GM12878 (cell line): ENCODE results near the gene MTMR3. TPM values are rescaled to one million over a fixed set of nuclear protein-coding genes. Genes with fewer than 3 reads are reported as not detected.

ENCODE experiments used
- ATAC-seq: fragments of 200-7000 bp; cut with Tn5 transposase; 3 replicates; pipeline ENCODE4 v1.9.1; 2020; ENCODE audit warnings: mild to moderate bottlenecking, moderate library complexity
- BruUV-seq: library from RNA; stranded (reverse); fragments of 400-500 nt; replicated peaks from 2 replicates; lab custom pipeline; 2021; lab: Mats Ljungman, UMichigan
- CTCF ChIA-PET: fragments of 300-600 bp; sonication (Branson Sonifier 250); formaldehyde crosslinking; extraction: SDS; loops from one replicate; lab custom pipeline; 2021; ENCODE audit warnings: inconsistent platforms; lab: Yijun Ruan, JAX
- POLR2A ChIA-PET: fragments of 350-600 bp; formaldehyde crosslinking; extraction: SDS; loops from one replicate; lab custom pipeline; 2021; ENCODE audit warnings: inconsistent platforms; lab: Charles Lee
- RAD21 ChIA-PET: fragments of 300-600 bp; sonication (Branson Sonifier 250); formaldehyde crosslinking; loops from one replicate; lab custom pipeline; 2023; ENCODE audit warnings: antibody characterized with exemption; ENCODE audit not compliant: unreplicated experiment; lab: Charles Lee
- SMC1A ChIA-PET: fragments of 300-600 bp; sonication (Branson Sonifier 250); formaldehyde crosslinking; loops from one replicate; lab custom pipeline; 2023; ENCODE audit not compliant: unreplicated experiment, uncharacterized antibody; lab: Charles Lee
- DNase-seq: peaks from one replicate; pipeline ENCODE4 v3.0.0-alpha.2; 2011; ENCODE audit warnings: low read depth, low spot score
- FAIRE-seq: peaks from 3 replicates; lab custom pipeline; 2011; peaks lifted over from hg19 to GRCh38; lab: Jason Lieb, UNC
- H2AFZ ChIP-seq: 2 replicates; pipeline ENCODE4 v1.6.0; 2011; ENCODE audit warnings: low read depth, low read length, control low read depth; ENCODE audit not compliant: control insufficient read depth
- H3K27ac ChIP-seq: 2 replicates; pipeline ENCODE4 v1.5.1; 2011; ENCODE audit warnings: control low read depth; ENCODE audit not compliant: control insufficient read depth, insufficient read depth
- H3K27me3 ChIP-seq, 2 experiments: replicated peaks in 1 of 2; 2 replicates each; pipeline versions ENCODE4 v1.6.0 to v1.6.1; 2011; ENCODE audit warnings: low read length in 1 of 2; ENCODE audit not compliant: control insufficient read depth in 2 of 2, insufficient read depth in 2 of 2
- H3K36me3 ChIP-seq, 2 experiments: 2 replicates each; pipeline ENCODE4 v1.5.1; 2011; ENCODE audit warnings: low read length in 1 of 2; ENCODE audit not compliant: control insufficient read depth in 2 of 2, insufficient read depth in 2 of 2
- H3K4me1 ChIP-seq: 2 replicates; pipeline ENCODE4 v1.6.1; 2011; ENCODE audit warnings: mild to moderate bottlenecking, low read length, moderate library complexity, mixed read lengths; ENCODE audit not compliant: control insufficient read depth, insufficient read depth
- H3K4me2 ChIP-seq: 2 replicates; pipeline ENCODE4 v1.6.0; 2011; ENCODE audit warnings: control low read depth; ENCODE audit not compliant: control insufficient read depth, insufficient read depth
- H3K4me3 ChIP-seq: fragments of 200-600 bp; sonication (generic); 2 replicates; pipeline ENCODE4 v1.5.1; 2016
- H3K79me2 ChIP-seq: 2 replicates; pipeline ENCODE4 v1.6.0; 2011; ENCODE audit warnings: low read length; ENCODE audit not compliant: control insufficient read depth, insufficient read depth
- H3K9ac ChIP-seq: 2 replicates; pipeline ENCODE4 v1.8.0; 2011; ENCODE audit warnings: low read length, control low read depth, mixed read lengths; ENCODE audit not compliant: control insufficient read depth, insufficient read depth
- H3K9me3 ChIP-seq: replicated peaks from 3 replicates; pipeline ENCODE4 v1.5.1; 2011; ENCODE audit warnings: mild to moderate bottlenecking, low read length; ENCODE audit not compliant: control insufficient read depth, insufficient read depth
- H4K20me1 ChIP-seq: 2 replicates; pipeline ENCODE4 v1.6.0; 2011; ENCODE audit not compliant: control insufficient read depth, insufficient read depth
- BRCA1 ChIP-seq: IDR thresholded peaks from 2 replicates; pipeline ENCODE4 v1.6.1; 2011; ENCODE audit warnings: low read depth, low read length, improper control_type of control experiment
- CBX3 ChIP-seq: fragments of 200-600 bp; sonication (generic); IDR thresholded peaks from 2 replicates; pipeline ENCODE4 v1.6.1; 2016; ENCODE audit warnings: low read depth, borderline replicate concordance
- CBX5 ChIP-seq: sonication (generic); IDR thresholded peaks from 2 replicates; pipeline ENCODE4 v1.6.1; 2016; ENCODE audit warnings: low read depth, moderate library complexity, mild to moderate bottlenecking, inconsistent platforms
- CREM ChIP-seq: IDR thresholded peaks from 2 replicates; pipeline ENCODE4 v1.6.1; 2014; ENCODE audit warnings: antibody characterized with exemption, low read depth
- HDGF ChIP-seq: fragments of 450-650 bp; IDR thresholded peaks from 2 replicates; pipeline ENCODE4 v1.6.1; 2016; ENCODE audit warnings: antibody characterized with exemption
- KLF5 ChIP-seq: fragments of 450-650 bp; IDR thresholded peaks from 2 replicates; pipeline ENCODE4 v1.6.1; 2014; ENCODE audit warnings: mild to moderate bottlenecking; ENCODE audit not compliant: partially characterized antibody
- PAX5 ChIP-seq: IDR thresholded peaks from 2 replicates; pipeline ENCODE4 v1.6.1; 2011; ENCODE audit warnings: low read depth, low read length, borderline replicate concordance
- POLR2AphosphoS5 ChIP-seq: IDR thresholded peaks from 2 replicates; pipeline ENCODE4 v1.6.1; 2011; ENCODE audit warnings: mild to moderate bottlenecking, low read length, inconsistent platforms
- SUZ12 ChIP-seq: fragments of 200-600 bp; sonication (generic); IDR thresholded peaks from one replicate; pipeline ENCODE4 v1.6.1; 2018; ENCODE audit warnings: antibody characterized with exemption, mild to moderate bottlenecking; ENCODE audit not compliant: unreplicated experiment
- YY1 ChIP-seq: IDR thresholded peaks from 2 replicates; pipeline ENCODE4 v1.6.1; 2011; ENCODE audit warnings: low read depth, mild to moderate bottlenecking, low read length
- ZBED1 ChIP-seq: IDR thresholded peaks from 2 replicates; pipeline ENCODE4 v1.6.1; 2016; ENCODE audit warnings: borderline replicate concordance
- WGBS: methylation state at CpG from one replicate; pipeline ENCODE4 v1.1.6; 2016; ENCODE audit warnings: low lambda C conversion rate; ENCODE audit not compliant: insufficient replicate concordance, insufficient coverage; ENCODE audit errors: missing lambda C conversion rate; 5-methylcytosine and 5-hydroxymethylcytosine counted together
- in situ Hi-C: fragments of 300-500 bp; cut with MboI; formaldehyde crosslinking; loops from 9 replicates; pipeline ENCODE4 v1.14.3; 2018; ENCODE audit warnings: mixed read lengths
- intact Hi-C: fragments of 100-400 bp; cut with micrococcal nuclease; formaldehyde crosslinking; loops from one replicate; pipeline ENCODE4 v1.14.2; 2022; ENCODE audit not compliant: unreplicated experiment
- polyA plus RNA-seq, 11 experiments: library from polyadenylated mRNA; depleted of rRNA in 4 of 11; unstranded in 6 of 11; stranded (reverse) in 5 of 11; fragments of >200 nt; fragmentation: Nextera tagmentation in 4 of 11; fragmentation: Illumina TruSeq in 1 of 11; extraction: Ambion mirVana in 4 of 11; extraction: Trizol in 1 of 11; gene quantifications; 1 replicate in 1 of 11; 2 replicates in 10 of 11; pipeline versions ENCODE4 v1.2.1 to v1.2.3, GENCODE V29; 2011 to 2016; ENCODE audit warnings: inconsistent platforms in 2 of 11, missing spikeins in 2 of 11, low read depth in 1 of 11
- total RNA-seq, 4 experiments: library from RNA; depleted of rRNA in 3 of 4; stranded (reverse); fragments of >200 nt in 3 of 4; fragmentation: Illumina TruSeq in 1 of 4; extraction: Trizol in 1 of 4; gene quantifications; 2 replicates each; pipeline versions ENCODE4 v1.2.1 to v1.2.3, GENCODE V29; 2013 to 2021
- TF ChIP-seq, protein P1 (sequence below): IDR thresholded peaks from 2 replicates; pipeline ENCODE4 v1.6.1; 2012; ENCODE audit warnings: improper control_type of control experiment, low read depth, low read length; ENCODE audit not compliant: insufficient replicate concordance
- TF ChIP-seq, protein P2 (sequence below): IDR thresholded peaks from 2 replicates; pipeline ENCODE4 v1.6.1; 2012; ENCODE audit warnings: low read length, inconsistent platforms

MTMR3 gene
- total and polyA plus RNA-seq, 10 of the 15 experiments (the other 5 are each of a cell fraction or from before 2014, with no cell fraction given), result 1.4 to 23.7 (median 10.6) TPM

DNA sequence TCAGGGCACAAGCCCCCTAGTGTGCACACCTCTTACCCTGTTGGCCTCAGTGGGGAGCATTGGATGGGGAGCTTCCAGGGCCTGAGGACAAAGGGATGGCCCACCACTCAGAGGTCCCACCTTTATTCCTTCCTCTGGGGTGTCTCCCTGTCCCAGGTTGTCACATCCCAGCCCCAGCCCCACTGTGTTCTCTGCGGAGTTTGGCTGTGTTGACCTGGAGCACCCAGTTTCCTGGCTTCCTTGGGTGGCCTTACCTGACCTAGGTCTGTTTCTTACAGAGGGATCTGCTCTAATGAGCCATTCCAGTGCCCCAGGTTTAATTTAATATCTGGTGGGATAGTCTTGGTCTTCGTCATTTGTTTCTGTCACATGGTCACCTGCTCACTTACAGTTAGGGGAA is 158.5 kb downstream of the MTMR3 start:
- BruUV-seq, result no TSS peak
- WGBS, result 18% methylated on average over 2 of the region's 2 CpGs
- no peak overlapping the region for H3K4me3 ChIP-seq
- DNase-seq, result no peak
- no peaks in the 10 kb centered on the region for H3K79me2 ChIP-seq
- no peak overlapping the region for H3K4me2 ChIP-seq
- no peaks in the 10 kb centered on the region for H3K36me3 ChIP-seq
- SMC1A ChIA-PET, result no interaction called here
- no peaks in the 10 kb centered on the region for H3K9me3 ChIP-seq
- no peaks in the 10 kb centered on the region for H3K4me1 ChIP-seq
- no peak overlapping the region for H3K9ac ChIP-seq
- POLR2A ChIA-PET, result no interaction called here
- RAD21 ChIA-PET, result no interaction called here
- no peaks in the 10 kb centered on the region for H4K20me1 ChIP-seq
- FAIRE-seq, result no peak
- H3K27me3 ChIP-seq, result no peaks in the 10 kb centered on the region
- CTCF ChIA-PET, result no interaction called here
- intact Hi-C loops (no loop called here), in situ Hi-C loops (no loop called here)
- TF ChIP-seq KLF5, result no peak
- no peak overlapping the region for H2AFZ ChIP-seq
- ATAC-seq, result no peak
- H3K27ac ChIP-seq, result no peak overlapping the region

DNA sequence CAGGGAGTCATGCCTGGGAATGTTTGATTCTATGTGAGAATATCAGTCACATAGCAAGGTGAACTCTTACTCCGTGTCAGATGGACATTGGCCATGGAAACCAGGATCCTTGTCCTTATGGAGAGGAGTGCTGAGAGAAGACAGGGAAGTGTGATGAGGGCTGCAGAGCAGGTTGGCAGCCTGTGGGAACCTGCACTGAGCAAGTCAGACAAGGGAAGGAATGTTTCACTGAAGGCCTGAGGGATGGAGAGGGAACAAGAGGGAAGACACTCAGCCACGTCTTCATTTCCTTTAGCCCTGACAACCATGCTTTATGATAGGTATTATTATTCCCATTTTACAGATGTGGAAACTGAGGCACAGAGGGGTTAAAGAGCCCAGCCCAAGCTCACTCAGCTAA is 158.9 kb downstream of the MTMR3 start:
- no peak for FAIRE-seq
- ChIA-PET RAD21 (no interaction called here), POLR2A (no interaction called here), CTCF (no interaction called here), SMC1A (no interaction called here)
- H2AFZ ChIP-seq, result no peak overlapping the region
- no peaks in the 10 kb centered on the region for H3K4me1 ChIP-seq
- no peaks in the 10 kb centered on the region for H3K36me3 ChIP-seq
- no peak for DNase-seq
- no peak overlapping the region for H3K27ac ChIP-seq
- no peak overlapping the region for H3K4me3 ChIP-seq
- no peak overlapping the region for H3K9ac ChIP-seq
- no peaks in the 10 kb centered on the region for H3K79me2 ChIP-seq
- in situ Hi-C loops, result no loop called here
- intact Hi-C loops, result no loop called here
- no peaks in the 10 kb centered on the region for H4K20me1 ChIP-seq
- WGBS, result 42% methylated on average over 2 of the region's 2 CpGs
- BruUV-seq, result no TSS peak
- H3K9me3 ChIP-seq, result no peaks in the 10 kb centered on the region
- ATAC-seq, result no peak
- no peak overlapping the region for H3K4me2 ChIP-seq
- no peaks in the 10 kb centered on the region for H3K27me3 ChIP-seq
- no peak for TF ChIP-seq POLR2AphosphoS5
- TF ChIP-seq, protein P1, sequence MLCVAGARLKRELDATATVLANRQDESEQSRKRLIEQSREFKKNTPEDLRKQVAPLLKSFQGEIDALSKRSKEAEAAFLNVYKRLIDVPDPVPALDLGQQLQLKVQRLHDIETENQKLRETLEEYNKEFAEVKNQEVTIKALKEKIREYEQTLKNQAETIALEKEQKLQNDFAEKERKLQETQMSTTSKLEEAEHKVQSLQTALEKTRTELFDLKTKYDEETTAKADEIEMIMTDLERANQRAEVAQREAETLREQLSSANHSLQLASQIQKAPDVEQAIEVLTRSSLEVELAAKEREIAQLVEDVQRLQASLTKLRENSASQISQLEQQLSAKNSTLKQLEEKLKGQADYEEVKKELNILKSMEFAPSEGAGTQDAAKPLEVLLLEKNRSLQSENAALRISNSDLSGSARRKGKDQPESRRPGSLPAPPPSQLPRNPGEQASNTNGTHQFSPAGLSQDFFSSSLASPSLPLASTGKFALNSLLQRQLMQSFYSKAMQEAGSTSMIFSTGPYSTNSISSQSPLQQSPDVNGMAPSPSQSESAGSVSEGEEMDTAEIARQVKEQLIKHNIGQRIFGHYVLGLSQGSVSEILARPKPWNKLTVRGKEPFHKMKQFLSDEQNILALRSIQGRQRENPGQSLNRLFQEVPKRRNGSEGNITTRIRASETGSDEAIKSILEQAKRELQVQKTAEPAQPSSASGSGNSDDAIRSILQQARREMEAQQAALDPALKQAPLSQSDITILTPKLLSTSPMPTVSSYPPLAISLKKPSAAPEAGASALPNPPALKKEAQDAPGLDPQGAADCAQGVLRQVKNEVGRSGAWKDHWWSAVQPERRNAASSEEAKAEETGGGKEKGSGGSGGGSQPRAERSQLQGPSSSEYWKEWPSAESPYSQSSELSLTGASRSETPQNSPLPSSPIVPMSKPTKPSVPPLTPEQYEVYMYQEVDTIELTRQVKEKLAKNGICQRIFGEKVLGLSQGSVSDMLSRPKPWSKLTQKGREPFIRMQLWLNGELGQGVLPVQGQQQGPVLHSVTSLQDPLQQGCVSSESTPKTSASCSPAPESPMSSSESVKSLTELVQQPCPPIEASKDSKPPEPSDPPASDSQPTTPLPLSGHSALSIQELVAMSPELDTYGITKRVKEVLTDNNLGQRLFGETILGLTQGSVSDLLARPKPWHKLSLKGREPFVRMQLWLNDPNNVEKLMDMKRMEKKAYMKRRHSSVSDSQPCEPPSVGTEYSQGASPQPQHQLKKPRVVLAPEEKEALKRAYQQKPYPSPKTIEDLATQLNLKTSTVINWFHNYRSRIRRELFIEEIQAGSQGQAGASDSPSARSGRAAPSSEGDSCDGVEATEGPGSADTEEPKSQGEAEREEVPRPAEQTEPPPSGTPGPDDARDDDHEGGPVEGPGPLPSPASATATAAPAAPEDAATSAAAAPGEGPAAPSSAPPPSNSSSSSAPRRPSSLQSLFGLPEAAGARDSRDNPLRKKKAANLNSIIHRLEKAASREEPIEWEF, result no peak
- no peak for TF ChIP-seq YY1
- TF ChIP-seq BRCA1, result no peak
- TF ChIP-seq ZBED1, result no peak
- no peak for TF ChIP-seq PAX5
- no peak for TF ChIP-seq HDGF
- TF ChIP-seq, protein P2, sequence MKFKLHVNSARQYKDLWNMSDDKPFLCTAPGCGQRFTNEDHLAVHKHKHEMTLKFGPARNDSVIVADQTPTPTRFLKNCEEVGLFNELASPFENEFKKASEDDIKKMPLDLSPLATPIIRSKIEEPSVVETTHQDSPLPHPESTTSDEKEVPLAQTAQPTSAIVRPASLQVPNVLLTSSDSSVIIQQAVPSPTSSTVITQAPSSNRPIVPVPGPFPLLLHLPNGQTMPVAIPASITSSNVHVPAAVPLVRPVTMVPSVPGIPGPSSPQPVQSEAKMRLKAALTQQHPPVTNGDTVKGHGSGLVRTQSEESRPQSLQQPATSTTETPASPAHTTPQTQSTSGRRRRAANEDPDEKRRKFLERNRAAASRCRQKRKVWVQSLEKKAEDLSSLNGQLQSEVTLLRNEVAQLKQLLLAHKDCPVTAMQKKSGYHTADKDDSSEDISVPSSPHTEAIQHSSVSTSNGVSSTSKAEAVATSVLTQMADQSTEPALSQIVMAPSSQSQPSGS, result no peak
- TF ChIP-seq CREM, result no peak
- TF ChIP-seq CBX3, result no peak
- no peak for TF ChIP-seq SUZ12
- no peak for TF ChIP-seq CBX5
